ENCODE measurements around the gene EFNB2.

DNA sequence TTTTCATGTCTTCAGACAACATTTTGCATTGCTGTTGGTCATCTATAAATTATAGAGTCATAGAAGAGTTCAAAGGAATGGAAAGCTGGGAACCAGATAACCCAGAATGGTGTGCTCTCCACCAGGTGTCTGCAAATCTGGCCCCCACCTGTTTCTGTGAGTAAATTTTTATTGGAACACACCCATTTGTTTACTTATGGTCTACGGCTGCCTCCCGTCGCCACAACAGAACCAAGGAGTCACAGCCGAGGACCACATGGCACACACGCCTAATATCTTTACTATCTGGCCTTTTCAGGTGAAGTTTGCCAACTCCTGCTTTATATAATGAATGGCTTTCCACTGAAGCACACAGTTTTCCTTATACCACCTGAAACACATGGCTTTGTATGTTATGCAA lies 58.2 kb downstream of the EFNB2 start:
- no peak for TF ChIP-seq MTA3 (IDR thresholded peaks at IDR 0.05; ENCODE audit: borderline replicate concordance)
- TF ChIP-seq, protein P1, sequence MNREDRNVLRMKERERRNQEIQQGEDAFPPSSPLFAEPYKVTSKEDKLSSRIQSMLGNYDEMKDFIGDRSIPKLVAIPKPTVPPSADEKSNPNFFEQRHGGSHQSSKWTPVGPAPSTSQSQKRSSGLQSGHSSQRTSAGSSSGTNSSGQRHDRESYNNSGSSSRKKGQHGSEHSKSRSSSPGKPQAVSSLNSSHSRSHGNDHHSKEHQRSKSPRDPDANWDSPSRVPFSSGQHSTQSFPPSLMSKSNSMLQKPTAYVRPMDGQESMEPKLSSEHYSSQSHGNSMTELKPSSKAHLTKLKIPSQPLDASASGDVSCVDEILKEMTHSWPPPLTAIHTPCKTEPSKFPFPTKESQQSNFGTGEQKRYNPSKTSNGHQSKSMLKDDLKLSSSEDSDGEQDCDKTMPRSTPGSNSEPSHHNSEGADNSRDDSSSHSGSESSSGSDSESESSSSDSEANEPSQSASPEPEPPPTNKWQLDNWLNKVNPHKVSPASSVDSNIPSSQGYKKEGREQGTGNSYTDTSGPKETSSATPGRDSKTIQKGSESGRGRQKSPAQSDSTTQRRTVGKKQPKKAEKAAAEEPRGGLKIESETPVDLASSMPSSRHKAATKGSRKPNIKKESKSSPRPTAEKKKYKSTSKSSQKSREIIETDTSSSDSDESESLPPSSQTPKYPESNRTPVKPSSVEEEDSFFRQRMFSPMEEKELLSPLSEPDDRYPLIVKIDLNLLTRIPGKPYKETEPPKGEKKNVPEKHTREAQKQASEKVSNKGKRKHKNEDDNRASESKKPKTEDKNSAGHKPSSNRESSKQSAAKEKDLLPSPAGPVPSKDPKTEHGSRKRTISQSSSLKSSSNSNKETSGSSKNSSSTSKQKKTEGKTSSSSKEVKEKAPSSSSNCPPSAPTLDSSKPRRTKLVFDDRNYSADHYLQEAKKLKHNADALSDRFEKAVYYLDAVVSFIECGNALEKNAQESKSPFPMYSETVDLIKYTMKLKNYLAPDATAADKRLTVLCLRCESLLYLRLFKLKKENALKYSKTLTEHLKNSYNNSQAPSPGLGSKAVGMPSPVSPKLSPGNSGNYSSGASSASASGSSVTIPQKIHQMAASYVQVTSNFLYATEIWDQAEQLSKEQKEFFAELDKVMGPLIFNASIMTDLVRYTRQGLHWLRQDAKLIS (CRISPR knock-in tag; IDR thresholded peaks at IDR 0.05), result no peak
- no peak for TF ChIP-seq PML (IDR thresholded peaks at IDR 0.05; ENCODE audit: low read length)
- TF ChIP-seq ARHGAP35 (IDR thresholded peaks at IDR 0.05; ENCODE audit: partially characterized antibody), result no peak
- TF ChIP-seq POLR2A (conservative IDR thresholded peaks at IDR 0.05), result no peak
- no peak for TF ChIP-seq FOXM1 (IDR thresholded peaks at IDR 0.05; ENCODE audit: low read depth)
- TF ChIP-seq FOXM1 (CRISPR knock-in tag; IDR thresholded peaks at IDR 0.05; ENCODE audit: low read depth), result no peak
- TF ChIP-seq KDM2B (CRISPR knock-in tag; IDR thresholded peaks at IDR 0.05), result no peak
- TF ChIP-seq STAT5A (IDR thresholded peaks at IDR 0.05; ENCODE audit: borderline replicate concordance, low read length), result no peak
- TF ChIP-seq, protein P2, sequence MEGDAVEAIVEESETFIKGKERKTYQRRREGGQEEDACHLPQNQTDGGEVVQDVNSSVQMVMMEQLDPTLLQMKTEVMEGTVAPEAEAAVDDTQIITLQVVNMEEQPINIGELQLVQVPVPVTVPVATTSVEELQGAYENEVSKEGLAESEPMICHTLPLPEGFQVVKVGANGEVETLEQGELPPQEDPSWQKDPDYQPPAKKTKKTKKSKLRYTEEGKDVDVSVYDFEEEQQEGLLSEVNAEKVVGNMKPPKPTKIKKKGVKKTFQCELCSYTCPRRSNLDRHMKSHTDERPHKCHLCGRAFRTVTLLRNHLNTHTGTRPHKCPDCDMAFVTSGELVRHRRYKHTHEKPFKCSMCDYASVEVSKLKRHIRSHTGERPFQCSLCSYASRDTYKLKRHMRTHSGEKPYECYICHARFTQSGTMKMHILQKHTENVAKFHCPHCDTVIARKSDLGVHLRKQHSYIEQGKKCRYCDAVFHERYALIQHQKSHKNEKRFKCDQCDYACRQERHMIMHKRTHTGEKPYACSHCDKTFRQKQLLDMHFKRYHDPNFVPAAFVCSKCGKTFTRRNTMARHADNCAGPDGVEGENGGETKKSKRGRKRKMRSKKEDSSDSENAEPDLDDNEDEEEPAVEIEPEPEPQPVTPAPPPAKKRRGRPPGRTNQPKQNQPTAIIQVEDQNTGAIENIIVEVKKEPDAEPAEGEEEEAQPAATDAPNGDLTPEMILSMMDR (IDR thresholded peaks at IDR 0.05 in 2 of 3, conservative IDR thresholded peaks at IDR 0.05 in 1 of 3; ENCODE audit: insufficient read depth in 2 of 3, low read depth in 1 of 3, low read length in 3 of 3), result no peak
- no peak for TF ChIP-seq FOXJ3 (CRISPR knock-in tag; IDR thresholded peaks at IDR 0.05)
- no peak for TF ChIP-seq ILK (tag; IDR thresholded peaks at IDR 0.05; ENCODE audit: borderline replicate concordance, low read depth)
- no peak for TF ChIP-seq RBBP5 (IDR thresholded peaks at IDR 0.05; ENCODE audit: borderline replicate concordance, insufficient read depth, low read length, poor library complexity, severe bottlenecking)
- TF ChIP-seq CAMTA2 (CRISPR knock-in tag; conservative IDR thresholded peaks at IDR 0.05), result no peak
- TF ChIP-seq, protein P3, sequence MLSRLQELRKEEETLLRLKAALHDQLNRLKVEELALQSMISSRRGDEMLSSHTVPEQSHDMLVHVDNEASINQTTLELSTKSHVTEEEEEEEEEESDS (CRISPR knock-in tag; IDR thresholded peaks at IDR 0.05), result no peak

Data from K562 (cell line).